PFSK-1 (cell line): Measurements from ENCODE around the gene ALDH16A1.

ENCODE experiments used
- FOXP2 ChIP-seq: optimal IDR thresholded peaks from 2 replicates; pipeline ENCODE3; 2011; ENCODE audit warnings: borderline replicate concordance, control low read depth, inconsistent platforms; ENCODE audit not compliant: insufficient read depth; ENCODE audit errors: extremely low read length, extremely low read depth
- POLR2AphosphoS5 ChIP-seq: IDR thresholded peaks from 2 replicates; pipeline ENCODE4 v1.6.1; 2012; ENCODE audit warnings: low read depth, mild to moderate bottlenecking, control low read depth, low read length, moderate library complexity
- SIN3A ChIP-seq: IDR thresholded peaks from 2 replicates; pipeline ENCODE4 v1.6.1; 2012; ENCODE audit warnings: mild to moderate bottlenecking, low read length, moderate library complexity, borderline replicate concordance; ENCODE audit not compliant: insufficient read depth
- TAF1 ChIP-seq: IDR thresholded peaks from 2 replicates; pipeline ENCODE4 v1.6.1; 2012; ENCODE audit warnings: low read length, control low read depth, borderline replicate concordance; ENCODE audit not compliant: insufficient read depth
- TF ChIP-seq, protein P1 (sequence below), 2 experiments: IDR thresholded peaks; 2 replicates each; pipeline versions ENCODE4 v1.6.1 to v1.8.0; 2011 to 2012; ENCODE audit warnings: low read depth in 2 of 2, low read length in 2 of 2, control low read depth in 1 of 2, inconsistent platforms in 1 of 2, mild to moderate bottlenecking in 1 of 2, moderate library complexity in 1 of 2; ENCODE audit not compliant: insufficient read depth in 1 of 2

The ALDH16A1 gene

DNA sequence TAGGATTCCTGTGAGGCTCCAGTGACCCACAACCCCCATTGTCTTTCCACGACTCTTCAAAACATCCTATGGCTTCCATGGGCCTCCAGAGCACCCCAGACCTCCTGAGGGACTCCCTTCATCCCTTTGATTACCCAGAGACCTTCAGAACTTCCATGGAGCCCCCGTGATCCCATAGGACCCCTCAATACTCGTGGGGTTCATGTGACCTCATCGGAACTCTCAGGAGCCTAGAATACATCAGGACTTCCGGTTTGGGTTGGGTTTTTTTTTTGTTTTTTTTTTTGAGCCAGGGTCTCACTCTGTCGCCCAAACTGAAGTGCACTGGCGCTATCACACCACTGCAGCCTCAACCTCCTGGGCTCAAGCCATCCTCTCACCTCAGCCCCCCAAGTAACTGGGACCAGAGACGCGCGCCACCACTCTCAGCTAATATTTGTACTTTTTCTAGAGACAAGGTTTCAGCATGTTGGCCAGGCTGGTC, 774 bp downstream of the ALDH16A1 start:
- no peak for TF ChIP-seq TAF1
- TF ChIP-seq SIN3A, result no peak
- TF ChIP-seq POLR2AphosphoS5, result no peak; the same call in 1 of the 2 replicates
- TF ChIP-seq, protein P1, sequence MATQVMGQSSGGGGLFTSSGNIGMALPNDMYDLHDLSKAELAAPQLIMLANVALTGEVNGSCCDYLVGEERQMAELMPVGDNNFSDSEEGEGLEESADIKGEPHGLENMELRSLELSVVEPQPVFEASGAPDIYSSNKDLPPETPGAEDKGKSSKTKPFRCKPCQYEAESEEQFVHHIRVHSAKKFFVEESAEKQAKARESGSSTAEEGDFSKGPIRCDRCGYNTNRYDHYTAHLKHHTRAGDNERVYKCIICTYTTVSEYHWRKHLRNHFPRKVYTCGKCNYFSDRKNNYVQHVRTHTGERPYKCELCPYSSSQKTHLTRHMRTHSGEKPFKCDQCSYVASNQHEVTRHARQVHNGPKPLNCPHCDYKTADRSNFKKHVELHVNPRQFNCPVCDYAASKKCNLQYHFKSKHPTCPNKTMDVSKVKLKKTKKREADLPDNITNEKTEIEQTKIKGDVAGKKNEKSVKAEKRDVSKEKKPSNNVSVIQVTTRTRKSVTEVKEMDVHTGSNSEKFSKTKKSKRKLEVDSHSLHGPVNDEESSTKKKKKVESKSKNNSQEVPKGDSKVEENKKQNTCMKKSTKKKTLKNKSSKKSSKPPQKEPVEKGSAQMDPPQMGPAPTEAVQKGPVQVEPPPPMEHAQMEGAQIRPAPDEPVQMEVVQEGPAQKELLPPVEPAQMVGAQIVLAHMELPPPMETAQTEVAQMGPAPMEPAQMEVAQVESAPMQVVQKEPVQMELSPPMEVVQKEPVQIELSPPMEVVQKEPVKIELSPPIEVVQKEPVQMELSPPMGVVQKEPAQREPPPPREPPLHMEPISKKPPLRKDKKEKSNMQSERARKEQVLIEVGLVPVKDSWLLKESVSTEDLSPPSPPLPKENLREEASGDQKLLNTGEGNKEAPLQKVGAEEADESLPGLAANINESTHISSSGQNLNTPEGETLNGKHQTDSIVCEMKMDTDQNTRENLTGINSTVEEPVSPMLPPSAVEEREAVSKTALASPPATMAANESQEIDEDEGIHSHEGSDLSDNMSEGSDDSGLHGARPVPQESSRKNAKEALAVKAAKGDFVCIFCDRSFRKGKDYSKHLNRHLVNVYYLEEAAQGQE (IDR thresholded peaks at IDR 0.05; ENCODE audit: insufficient read depth in 1 of 2, low read depth in 2 of 2, low read length in 2 of 2), result no peak
- TF ChIP-seq FOXP2, result no peak

DNA sequence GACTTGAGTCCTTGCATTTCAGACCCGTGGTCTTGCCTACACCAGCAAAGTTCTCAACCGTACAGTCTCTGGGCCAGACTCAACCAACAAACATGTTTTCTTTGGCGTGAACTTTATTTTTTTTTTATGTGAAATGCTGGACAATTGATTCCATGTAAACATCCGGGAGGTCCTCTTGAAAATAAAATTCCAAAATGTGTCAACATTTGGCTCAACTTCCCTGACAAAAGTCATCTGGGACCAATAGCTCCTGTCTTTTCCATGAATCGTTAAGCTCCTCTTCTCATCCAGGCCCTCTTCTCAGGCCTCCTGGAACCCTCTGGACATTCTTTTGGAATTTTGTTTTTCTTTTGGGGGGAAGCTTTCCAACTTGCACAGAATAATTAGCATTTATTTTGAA, 2.7 kb downstream of the ALDH16A1 start:
- no peak for TF ChIP-seq POLR2AphosphoS5

DNA sequence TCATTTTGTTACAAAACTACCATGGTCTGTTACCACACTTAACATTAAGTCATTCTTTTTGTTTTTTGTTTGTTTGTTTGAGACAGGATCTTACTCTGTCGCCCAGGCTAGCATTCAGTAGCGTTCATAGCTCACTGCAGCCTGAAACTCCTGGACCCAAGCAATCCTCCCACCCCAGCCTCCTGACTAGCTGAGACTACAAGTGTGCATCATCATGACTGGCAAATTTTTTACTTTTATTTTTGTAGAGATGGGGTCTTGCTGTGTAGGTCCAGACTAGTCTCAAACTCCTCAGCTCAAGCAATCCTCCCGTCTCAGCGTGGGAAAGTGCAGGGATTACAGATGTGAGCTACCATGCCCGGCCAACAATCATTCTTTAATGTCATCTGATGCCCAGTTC, 3.3 kb downstream of the ALDH16A1 start:
- TF ChIP-seq SIN3A, result no peak
- TF ChIP-seq FOXP2, result no peak
- no peak for TF ChIP-seq TAF1

DNA sequence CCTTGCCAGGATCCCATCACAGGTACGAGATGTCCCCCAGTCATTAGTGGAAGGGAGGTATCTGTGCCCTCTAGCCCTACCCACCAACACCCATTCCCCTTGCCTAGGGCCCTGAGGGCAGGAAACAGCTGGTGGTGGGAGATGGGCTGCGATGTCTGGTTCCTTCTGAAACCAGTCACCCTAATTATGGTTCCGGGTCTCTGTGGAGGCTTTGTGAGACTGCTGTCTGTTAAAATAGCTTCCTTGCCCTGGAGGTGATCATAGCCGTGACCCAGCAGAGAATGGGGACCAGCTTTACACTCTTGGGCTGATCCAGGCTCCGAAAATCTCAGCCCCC, 5.5 kb downstream of the ALDH16A1 start:
- TF ChIP-seq, protein P1 (IDR thresholded peaks at IDR 0.05; ENCODE audit: insufficient read depth in 1 of 2, low read depth in 2 of 2, low read length in 2 of 2), result no peak
- TF ChIP-seq FOXP2 (no peak), TAF1 (no peak), SIN3A (no peak), POLR2AphosphoS5 (no peak)

DNA sequence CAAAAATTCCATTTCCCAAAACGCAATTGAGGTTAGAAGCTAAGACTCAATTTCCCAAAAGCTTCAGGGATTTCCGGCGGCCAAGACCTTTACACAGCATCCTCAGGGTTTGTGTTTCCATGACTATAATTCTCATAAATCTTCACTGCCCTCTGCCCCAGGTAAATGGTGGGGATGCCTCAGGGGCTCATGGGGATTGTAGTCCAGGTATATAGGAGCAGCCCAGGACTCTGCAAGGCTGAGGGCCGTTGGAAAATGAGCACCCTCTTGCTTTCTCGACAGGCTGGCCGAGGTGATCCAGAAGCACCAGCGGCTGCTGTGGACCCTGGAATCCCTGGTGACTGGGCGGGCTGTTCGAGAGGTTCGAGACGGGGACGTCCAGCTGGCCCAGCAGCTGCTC, 6.4 kb downstream of the ALDH16A1 start:
- TF ChIP-seq FOXP2, result no peak
- TF ChIP-seq POLR2AphosphoS5, result no peak
- TF ChIP-seq SIN3A, result no peak
- TF ChIP-seq, protein P1 (IDR thresholded peaks at IDR 0.05; ENCODE audit: insufficient read depth in 1 of 2, low read depth in 2 of 2, low read length in 2 of 2), result no peak
- no peak for TF ChIP-seq TAF1

DNA sequence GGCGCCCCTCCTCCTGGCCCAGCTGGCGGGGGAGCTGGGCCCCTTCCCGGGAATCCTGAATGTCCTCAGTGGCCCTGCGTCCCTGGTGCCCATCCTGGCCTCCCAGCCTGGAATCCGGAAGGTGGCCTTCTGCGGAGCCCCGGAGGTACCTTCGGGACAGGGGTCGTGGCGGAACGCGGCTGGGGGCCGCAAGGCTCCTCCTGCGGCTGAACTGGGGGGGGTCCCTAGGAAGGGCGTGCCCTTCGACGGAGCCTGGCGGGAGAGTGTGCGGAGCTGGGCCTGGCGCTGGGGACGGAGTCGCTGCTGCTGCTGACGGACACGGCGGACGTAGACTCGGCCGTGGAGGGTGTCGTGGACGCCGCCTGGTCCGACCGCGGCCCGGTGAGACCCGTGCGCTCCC, 8.6 kb downstream of the ALDH16A1 start:
- TF ChIP-seq TAF1, result no peak
- TF ChIP-seq, protein P1 (IDR thresholded peaks at IDR 0.05; ENCODE audit: insufficient read depth in 1 of 2, low read depth in 2 of 2, low read length in 2 of 2), result no peak
- TF ChIP-seq SIN3A, result no peak
- no peak for TF ChIP-seq FOXP2
- TF ChIP-seq POLR2AphosphoS5, result no peak
